Large intestine (tissue), 3 donors: ENCODE measurements around the gene MEX3B. TPM values are rescaled to one million over a fixed set of nuclear protein-coding genes. Genes with fewer than 3 reads are reported as not detected.
"Not testable (repeated sequence)": the region's sequence is repeated elsewhere in the genome, so short reads cannot be mapped to it uniquely, and the experiment has no call there.

ENCODE experiments used
- DNase-seq, 2 donors: peaks; one replicate each; pipeline versions ENCODE4 v3.0.0 to v3.0.0-alpha.2; 2013
- H3K27ac ChIP-seq: one replicate; pipeline ENCODE4 v1.5.1; 2013; ENCODE audit warnings: low read length
- H3K27me3 ChIP-seq: 2 replicates; pipeline ENCODE4 v1.6.1; 2013; ENCODE audit warnings: low read length; ENCODE audit not compliant: control insufficient read depth, insufficient read depth
- H3K36me3 ChIP-seq: 2 replicates; pipeline ENCODE4 v1.6.1; 2013; ENCODE audit warnings: low read length; ENCODE audit not compliant: control insufficient read depth, insufficient read depth
- H3K4me1 ChIP-seq: one replicate; pipeline ENCODE4 v1.6.1; 2013; ENCODE audit warnings: low read length; ENCODE audit not compliant: control insufficient read depth, insufficient read depth
- H3K4me3 ChIP-seq: one replicate; pipeline ENCODE4 v1.5.1; 2013; ENCODE audit warnings: low read length
- H3K9me3 ChIP-seq: one replicate; pipeline ENCODE4 v1.6.1; 2013; ENCODE audit warnings: mild to moderate bottlenecking, low read depth, low read length, moderate library complexity; ENCODE audit not compliant: control insufficient read depth
- WGBS: methylation state at CpG from one replicate; pipeline ENCODE4 v1.1.5; 2013; ENCODE audit warnings: low lambda C conversion rate; ENCODE audit not compliant: insufficient coverage; 5-methylcytosine and 5-hydroxymethylcytosine counted together
- polyA plus RNA-seq: library from polyadenylated mRNA; unstranded; fragments of 120-200 nt; gene quantifications from one replicate; pipeline ENCODE4 v1.2.1, GENCODE V29; 2013

Gene MEX3B
- polyA plus RNA-seq, 1 donor, result 5.9 TPM

GRCh38 chr15:82012908-82013307 is 32.9 kb downstream of the MEX3B start:
- Histone ChIP-seq H3K27ac (no peak overlapping the region), H3K9me3 (no peaks in the 10 kb centered on the region), H3K27me3 (no peaks in the 10 kb centered on the region), H3K4me3 (no peak overlapping the region), H3K36me3 (no peaks in the 10 kb centered on the region), H3K4me1 (no peaks in the 10 kb centered on the region)
- WGBS, result no CpG with 5 or more reads among the region's 7 CpGs
- no peak for DNase-seq

- H3K36me3 ChIP-seq, result no peaks in the 10 kb centered on the region
- 100% methylated on average over 1 of the region's 1 CpG for WGBS
- H3K9me3 ChIP-seq, result no peaks in the 10 kb centered on the region
- H3K27me3 ChIP-seq, result no peaks in the 10 kb centered on the region
- H3K4me1 ChIP-seq, result no peaks in the 10 kb centered on the region
- no peak overlapping the region for H3K27ac ChIP-seq
- no peak overlapping the region for H3K4me3 ChIP-seq
- DNase-seq, result no peak
Observed at GRCh38 chr15:82005239-82005638, 40.6 kb downstream of the MEX3B start.

GRCh38 chr15:82003916-82004315 is 41.9 kb downstream of the MEX3B start:
- no peak for DNase-seq
- H3K27ac ChIP-seq, result no peak overlapping the region
- H3K9me3 ChIP-seq, result no peaks in the 10 kb centered on the region
- no peaks in the 10 kb centered on the region for H3K27me3 ChIP-seq
- no peak overlapping the region for H3K4me3 ChIP-seq
- H3K4me1 ChIP-seq, result no peaks in the 10 kb centered on the region
- H3K36me3 ChIP-seq, result no peaks in the 10 kb centered on the region
- 86% methylated on average over 3 of the region's 3 CpGs for WGBS

GRCh38 chr15:81995081-81995480 is 50.7 kb downstream of the MEX3B start:
- not testable (repeated sequence) for H3K36me3 ChIP-seq, H3K9me3 ChIP-seq, H3K27ac ChIP-seq, DNase-seq, H3K27me3 ChIP-seq, H3K4me1 ChIP-seq
- H3K4me3 ChIP-seq, result peak overlapping the region; percentile 33
- no CpG with 5 or more reads among the region's 22 CpGs for WGBS

GRCh38 chr15:81992523-81992922 is 53.3 kb downstream of the MEX3B start:
- Histone ChIP-seq H3K4me1 (no peaks in the 10 kb centered on the region), H3K4me3 (no peak overlapping the region), H3K27ac (no peak overlapping the region), H3K9me3 (peaks cover 9% of the 10 kb centered on the region), H3K36me3 (no peaks in the 10 kb centered on the region), H3K27me3 (no peaks in the 10 kb centered on the region)
- DNase-seq, result no peak
- 83% methylated on average over 1 of the region's 1 CpG for WGBS

Other genes with a start within 250 kb of the MEX3B start
- 23.9 TPM for gene EFL1, start 216.7 kb upstream of the MEX3B start, polyA plus RNA-seq
- gene SAXO2, start 216.8 kb upstream of the MEX3B start, polyA plus RNA-seq, result 2.8 TPM